K562 (cell line): ENCODE measurements around the gene PMEPA1. TPM values are rescaled to one million over a fixed set of nuclear protein-coding genes. Genes with fewer than 3 reads are reported as not detected.

Source experiments
- ATAC-seq: fragments of 200-7000 bp; cut with Tn5 transposase; 3 replicates; pipeline ENCODE4 v1.9.1; 2020; ENCODE audit warnings: moderate library complexity
- BruUV-seq: library from RNA; stranded (reverse); fragments of 400-500 nt; replicated peaks from 2 replicates; lab custom pipeline; 2021; lab: Mats Ljungman, UMichigan
- CTCF ChIA-PET: fragments of 300-600 bp; formaldehyde crosslinking; extraction: SDS; loops from one replicate; lab custom pipeline; 2021; ENCODE audit warnings: low intra/inter-chr PET ratio; lab: Yijun Ruan, JAX
- POLR2A ChIA-PET: fragments of 300-600, 350-650 bp; sonication (Branson Sonifier 250); formaldehyde crosslinking; extraction: SDS; loops from one replicate; lab custom pipeline; 2021; ENCODE audit warnings: antibody characterized with exemption, inconsistent platforms; lab: Yijun Ruan, JAX
- DNase-seq, 4 experiments: peaks; one replicate each; pipeline versions ENCODE4 v3.0.0 to v3.0.0-alpha.2; 2011 to 2018; ENCODE audit warnings: low spot score in 3 of 4, mixed read lengths in 3 of 4; ENCODE audit errors: extremely low read depth in 1 of 4
- FAIRE-seq: peaks from 2 replicates; lab custom pipeline; 2011; peaks lifted over from hg19 to GRCh38; lab: Jason Lieb, UNC
- H2AFZ ChIP-seq: 2 replicates; pipeline ENCODE4 v1.6.0; 2011; ENCODE audit warnings: low read depth, low read length, control low read depth, inconsistent platforms
- H3K27ac ChIP-seq: fragments of 200-600 bp; 3 replicates; pipeline ENCODE4 v1.8.0; 2011; ENCODE audit warnings: low read depth, mild to moderate bottlenecking, control low read depth, inconsistent platforms, low read length, moderate library complexity, mixed read lengths; ENCODE audit errors: extremely low read depth
- H3K27me3 ChIP-seq, 2 experiments: fragments of 300-600 bp in 1 of 2; 2 replicates in 1 of 2; 3 replicates in 1 of 2; pipeline versions ENCODE4 v1.6.0 to v1.8.0; 2011; ENCODE audit warnings: inconsistent platforms in 2 of 2, low read length in 2 of 2, mild to moderate bottlenecking in 1 of 2, mixed read lengths in 1 of 2, moderate library complexity in 1 of 2; ENCODE audit not compliant: control insufficient read depth in 2 of 2, insufficient read depth in 2 of 2
- H3K36me3 ChIP-seq: fragments of 300-600 bp; 3 replicates; pipeline ENCODE4 v1.8.0; 2011; ENCODE audit warnings: mild to moderate bottlenecking, low read length, inconsistent platforms; ENCODE audit not compliant: control insufficient read depth, insufficient read depth
- H3K4me1 ChIP-seq, 2 experiments: fragments of 200-600 bp in 1 of 2; replicated peaks in 1 of 2; 2 replicates in 1 of 2; 3 replicates in 1 of 2; pipeline versions ENCODE4 v1.5.1 to v1.8.0; 2011; ENCODE audit warnings: inconsistent platforms in 2 of 2, low read length in 2 of 2, mild to moderate bottlenecking in 1 of 2, mixed read lengths in 1 of 2, moderate library complexity in 1 of 2; ENCODE audit not compliant: control insufficient read depth in 2 of 2, insufficient read depth in 2 of 2
- H3K4me2 ChIP-seq: 2 replicates; pipeline ENCODE4 v1.6.1; 2011; ENCODE audit warnings: low read length, control low read depth, inconsistent platforms, mixed read lengths; ENCODE audit not compliant: insufficient read depth
- H3K4me3 ChIP-seq: fragments of 200-600 bp; sonication (generic), shearing (Covaris generic); 2 replicates; pipeline ENCODE4 v1.5.1; 2016; ENCODE audit warnings: control low read depth, inconsistent platforms
- H3K79me2 ChIP-seq: fragments of 200-600 bp; 3 replicates; pipeline ENCODE4 v1.8.0; 2011; ENCODE audit warnings: low read length, inconsistent platforms; ENCODE audit not compliant: control insufficient read depth, insufficient read depth
- H3K9ac ChIP-seq, 2 experiments: 2 replicates each; pipeline versions ENCODE4 v1.6.0 to v1.6.1; 2011; ENCODE audit warnings: low read depth in 2 of 2, low read length in 2 of 2, control low read depth in 1 of 2, inconsistent platforms in 1 of 2, mild to moderate bottlenecking in 1 of 2, mixed read lengths in 1 of 2; ENCODE audit not compliant: insufficient read depth in 1 of 2
- H3K9me1 ChIP-seq: one replicate; pipeline ENCODE4 v1.6.0; 2011; ENCODE audit warnings: inconsistent platforms, mild to moderate bottlenecking, low read length, moderate library complexity; ENCODE audit not compliant: control insufficient read depth, insufficient read depth
- H3K9me3 ChIP-seq: replicated peaks from 2 replicates; pipeline ENCODE4 v1.5.1; 2011; ENCODE audit warnings: low read depth, low read length, inconsistent platforms; ENCODE audit not compliant: control insufficient read depth, insufficient read depth
- H4K20me1 ChIP-seq: replicated peaks from 2 replicates; pipeline ENCODE4 v1.6.1; 2011; ENCODE audit warnings: low read length, inconsistent platforms, mixed read lengths; ENCODE audit not compliant: control insufficient read depth, insufficient read depth
- BDP1 ChIP-seq: IDR thresholded peaks from 3 replicates; pipeline ENCODE4 v1.6.1; 2011; ENCODE audit not compliant: insufficient read length, insufficient read depth
- CREB3 ChIP-seq: fragments of 450-650 bp; conservative IDR thresholded peaks from 2 replicates; pipeline ENCODE4 v1.6.1; 2016; ENCODE audit warnings: missing genetic modification characterization, low read depth, mild to moderate bottlenecking, missing compliant biosample characterization, moderate library complexity
- EP400 ChIP-seq: fragments of 450-650 bp; IDR thresholded peaks from 2 replicates; pipeline ENCODE4 v1.6.1; 2017; ENCODE audit warnings: antibody characterized with exemption, mild to moderate bottlenecking, moderate library complexity
- HOMEZ ChIP-seq: fragments of 250-450 bp; sonication (Bioruptor Pico); IDR thresholded peaks from 2 replicates; pipeline ENCODE4 v1.4.0; 2020; ENCODE audit warnings: mild to moderate bottlenecking, moderate library complexity
- MED1 ChIP-seq: sonication (generic); formaldehyde crosslinking; IDR thresholded peaks from 2 replicates; pipeline ENCODE4 v1.8.1; 2023; ENCODE audit warnings: missing genetic modification reagents, borderline replicate concordance
- VEZF1 ChIP-seq: fragments of 200-800 bp; sonication (Bioruptor generic); IDR thresholded peaks from 2 replicates; pipeline ENCODE4 v1.6.1; 2017; ENCODE audit warnings: missing genetic modification characterization, missing compliant biosample characterization
- ZNF239 ChIP-seq: fragments of 250-450 bp; sonication (Bioruptor Pico); IDR thresholded peaks from 2 replicates; pipeline ENCODE4 v1.4.0; 2020; ENCODE audit warnings: mild to moderate bottlenecking
- ZNF696 ChIP-seq: fragments of 250-450 bp; sonication (Bioruptor Pico); conservative IDR thresholded peaks from 2 replicates; pipeline ENCODE4 v1.4.0; 2020; ENCODE audit warnings: mild to moderate bottlenecking, moderate library complexity
- WGBS: fragments of 100-300 bp; shearing (Covaris generic); methylation state at CpG from one replicate; pipeline ENCODE4 v1.1.6; 2016; ENCODE audit warnings: low coverage, mixed read lengths; ENCODE audit not compliant: insufficient coverage; ENCODE audit errors: missing lambda C conversion rate; 5-methylcytosine and 5-hydroxymethylcytosine counted together
- in situ Hi-C: fragments of 300-500 bp; cut with MboI; formaldehyde crosslinking; loops from 4 replicates; pipeline ENCODE4 v1.15.0; 2018; ENCODE audit warnings: inconsistent platforms, mixed read lengths
- intact Hi-C: fragments of 100-400 bp; cut with micrococcal nuclease; formaldehyde crosslinking; loops from 2 replicates; pipeline ENCODE4 v1.14.2; 2022
- polyA plus RNA-seq, 8 experiments: library from polyadenylated mRNA; depleted of rRNA in 4 of 8; stranded (reverse) in 5 of 8; unstranded in 3 of 8; fragments of >200 nt; fragmentation: Nextera tagmentation in 2 of 8; fragmentation: Illumina TruSeq in 1 of 8; extraction: Ambion mirVana in 2 of 8; extraction: Trizol in 1 of 8; gene quantifications; 2 replicates each; pipeline versions ENCODE4 v1.2.1 to v1.2.3, GENCODE V29; 2011 to 2014; ENCODE audit warnings: inconsistent platforms in 1 of 8, missing spikeins in 1 of 8
- total RNA-seq, 7 experiments: library from RNA; depleted of rRNA in 6 of 7; stranded (reverse); fragments of >200 nt in 6 of 7; fragmentation: Illumina TruSeq in 2 of 7; extraction: Trizol in 2 of 7; gene quantifications; 2 replicates each; pipeline versions ENCODE4 v1.2.1 to v1.2.3, GENCODE V29; 2011 to 2021; ENCODE audit warnings: low replicate concordance in 1 of 7

Gene PMEPA1
- total and polyA plus RNA-seq, 9 of the 15 experiments (the other 6 are each of a cell fraction or from before 2014, with no cell fraction given) = 0.16 TPM; not detected in 8

GRCh38 chr20:57757767-57758166, 48.0 kb upstream of the PMEPA1 start (continued):
- TF ChIP-seq CREB3 (tag) = no peak
- no peak for TF ChIP-seq HOMEZ (CRISPR knock-in tag)
- no peak for TF ChIP-seq EP400
- no peak for TF ChIP-seq MED1 (CRISPR knock-in tag)
- no peak for TF ChIP-seq VEZF1 (CRISPR knock-in tag)
- TF ChIP-seq, all 486 proteins: peak for 0

- TF ChIP-seq BDP1 (no peak), ZNF239 (no peak), ZNF696 (CRISPR knock-in tag) (no peak)
- ATAC-seq (no peak), FAIRE-seq (no peak), DNase-seq (no peak)
- CTCF ChIA-PET = no interaction called here
- no peaks in the 10 kb centered on the region for H4K20me1 ChIP-seq
- H3K27me3 ChIP-seq = peaks cover 0 to 6% of the 10 kb centered on the region in 2 experiments; a peak in 2 of 5 replicates
- H3K27ac ChIP-seq = no peak overlapping the region
- H3K4me1 ChIP-seq = no peaks in the 10 kb centered on the region
- no peak overlapping the region for H3K4me3 ChIP-seq
- no peak overlapping the region for H2AFZ ChIP-seq
- WGBS = 0% methylated on average over 4 of the region's 4 CpGs
- no peaks in the 10 kb centered on the region for H3K9me3 ChIP-seq
- POLR2A ChIA-PET = interaction anchor here (0.6 to 1.0 kb wide), 2 partner anchors 25 to 157 kb away, joined by 3 read pairs; no protein-coding TSS in a partner anchor
- in situ Hi-C loops (no loop called here), intact Hi-C loops (no loop called here)
- no peaks in the 10 kb centered on the region for H3K79me2 ChIP-seq
- no peaks in the 10 kb centered on the region for H3K9me1 ChIP-seq
- no TSS peak for BruUV-seq
- H3K9ac ChIP-seq = no peak overlapping the region
- no peak overlapping the region for H3K4me2 ChIP-seq
- H3K36me3 ChIP-seq = no peaks in the 10 kb centered on the region
Measured at GRCh38 chr20:57756921-57757320, 47.1 kb upstream of the PMEPA1 start.
